ENCODE measurements around the gene SPAG6. TPM values are rescaled to one million over a fixed set of nuclear protein-coding genes. Genes with fewer than 3 reads are reported as not detected.

SPAG6 gene
- total RNA-seq, 6 experiments from 2014 or later: not detected

GRCh38 chr10:22370320-22370719, 25.0 kb downstream of the SPAG6 start:
- H3K27ac Mint-ChIP-seq: no peak overlapping the region
- H3K9me3 Mint-ChIP-seq: no peaks in the 10 kb centered on the region
- no peak for DNase-seq
- TF ChIP-seq CTCF (IDR thresholded peaks at IDR 0.05): no peak
- no peaks in the 10 kb centered on the region for H3K4me1 Mint-ChIP-seq (ENCODE audit: low read depth)
- H3K36me3 Mint-ChIP-seq (ENCODE audit: low read depth): no peaks in the 10 kb centered on the region
- H3K27me3 Mint-ChIP-seq (ENCODE audit: insufficient read depth): no peaks in the 10 kb centered on the region
- no peak overlapping the region for H3K4me3 Mint-ChIP-seq

- no peaks in the 10 kb centered on the region for H3K27me3 Mint-ChIP-seq (ENCODE audit: insufficient read depth)
- TF ChIP-seq CTCF (IDR thresholded peaks at IDR 0.05): no peak
- no peak overlapping the region for H3K4me3 Mint-ChIP-seq
- no peaks in the 10 kb centered on the region for H3K36me3 Mint-ChIP-seq (ENCODE audit: low read depth)
- no peak for DNase-seq
- H3K4me1 Mint-ChIP-seq (ENCODE audit: low read depth): no peaks in the 10 kb centered on the region
- no peaks in the 10 kb centered on the region for H3K9me3 Mint-ChIP-seq
- H3K27ac Mint-ChIP-seq: no peak overlapping the region
These were observed 27.0 kb downstream of the SPAG6 start for GRCh38 chr10:22372298-22372697.

- Mint-ChIP-seq H3K9me3 (no peaks in the 10 kb centered on the region), H3K27ac (no peak overlapping the region), H3K4me1 (ENCODE audit: low read depth) (no peaks in the 10 kb centered on the region), H3K27me3 (ENCODE audit: insufficient read depth) (no peaks in the 10 kb centered on the region), H3K36me3 (ENCODE audit: low read depth) (no peaks in the 10 kb centered on the region), H3K4me3 (no peak overlapping the region)
- no peak for DNase-seq
- TF ChIP-seq CTCF (IDR thresholded peaks at IDR 0.05): no peak
These were observed 27.6 kb downstream of the SPAG6 start for GRCh38 chr10:22372917-22373316.

- no peak overlapping the region for H3K4me3 Mint-ChIP-seq
- no peak for TF ChIP-seq CTCF (IDR thresholded peaks at IDR 0.05)
- no peak overlapping the region for H3K27ac Mint-ChIP-seq
- H3K27me3 Mint-ChIP-seq (ENCODE audit: insufficient read depth): peaks cover 10% of the 10 kb centered on the region
- H3K9me3 Mint-ChIP-seq: no peaks in the 10 kb centered on the region
- no peaks in the 10 kb centered on the region for H3K4me1 Mint-ChIP-seq (ENCODE audit: low read depth)
- DNase-seq: no peak
- no peaks in the 10 kb centered on the region for H3K36me3 Mint-ChIP-seq (ENCODE audit: low read depth)
These were observed 29.3 kb downstream of the SPAG6 start for GRCh38 chr10:22374489-22375126.

- no peak overlapping the region for H3K4me3 Mint-ChIP-seq
- H3K4me1 Mint-ChIP-seq (ENCODE audit: low read depth): no peaks in the 10 kb centered on the region
- peaks cover 13% of the 10 kb centered on the region for H3K27me3 Mint-ChIP-seq (ENCODE audit: insufficient read depth)
- no peak for TF ChIP-seq CTCF (IDR thresholded peaks at IDR 0.05)
- no peak for DNase-seq
- no peaks in the 10 kb centered on the region for H3K9me3 Mint-ChIP-seq
- H3K27ac Mint-ChIP-seq: no peak overlapping the region
- no peaks in the 10 kb centered on the region for H3K36me3 Mint-ChIP-seq (ENCODE audit: low read depth)
These were observed 33.8 kb downstream of the SPAG6 start for GRCh38 chr10:22379059-22379458.

- no peak for DNase-seq
- H3K36me3 Mint-ChIP-seq (ENCODE audit: low read depth): no peaks in the 10 kb centered on the region
- TF ChIP-seq CTCF (IDR thresholded peaks at IDR 0.05): no peak
- H3K4me3 Mint-ChIP-seq: no peak overlapping the region
- no peak overlapping the region for H3K27ac Mint-ChIP-seq
- H3K9me3 Mint-ChIP-seq: no peaks in the 10 kb centered on the region
- peaks cover 13% of the 10 kb centered on the region for H3K27me3 Mint-ChIP-seq (ENCODE audit: insufficient read depth)
- no peaks in the 10 kb centered on the region for H3K4me1 Mint-ChIP-seq (ENCODE audit: low read depth)
These were observed 36.0 kb downstream of the SPAG6 start for GRCh38 chr10:22381262-22381661.

Measured in HFFc6 (cell line).